Naive thymus-derived CD4-positive, alpha-beta T cell (primary cell): Measurements from ENCODE around the gene IGSF8. TPM values are rescaled to one million over a fixed set of nuclear protein-coding genes. Genes with fewer than 3 reads are reported as not detected.

Experiments used
- ATAC-seq: fragments of 150-1000 bp; cut with Tn5 transposase; 2 replicates; pipeline ENCODE4 v1.10.0; 2021; ENCODE audit warnings: mild to moderate bottlenecking, moderate library complexity
- CTCF ChIA-PET: fragments of 350-600 bp; sonication (Branson Sonifier 250); formaldehyde crosslinking; loops from one replicate; lab custom pipeline; 2021; ENCODE audit warnings: antibody characterized with exemption; lab: Charles Lee
- POLR2A ChIA-PET: fragments of 350-600 bp; sonication (Branson Sonifier 250); formaldehyde crosslinking; loops from one replicate; lab custom pipeline; 2021; ENCODE audit warnings: antibody characterized with exemption, inconsistent platforms; lab: Charles Lee
- DNase-seq, 9 donors: peaks; one replicate each; pipeline versions ENCODE4 v3.0.0 to v3.0.0-alpha.2; 2020 to 2022; ENCODE audit warnings: mixed read lengths in 1 of 9
- H3K27ac ChIP-seq: one replicate; pipeline ENCODE4 v1.7.0; 2013; ENCODE audit warnings: mild to moderate bottlenecking, low read depth, low read length, moderate library complexity
- H3K27me3 ChIP-seq, 2 donors: one replicate each; pipeline ENCODE4 v1.7.0; 2013; ENCODE audit warnings: low read length in 2 of 2, mild to moderate bottlenecking in 2 of 2, moderate library complexity in 2 of 2; ENCODE audit not compliant: control insufficient read depth in 2 of 2, insufficient read depth in 2 of 2
- H3K36me3 ChIP-seq, 3 experiments: 1 replicate in 2 of 3; 2 replicates in 1 of 3; pipeline ENCODE4 v1.7.0; 2013; ENCODE audit warnings: low read length in 3 of 3, mild to moderate bottlenecking in 3 of 3, moderate library complexity in 1 of 3; ENCODE audit not compliant: insufficient read depth in 3 of 3, control insufficient read depth in 2 of 3
- H3K4me1 ChIP-seq, 2 donors: one replicate each; pipeline ENCODE4 v1.7.0; 2013; ENCODE audit warnings: low read length in 2 of 2, mild to moderate bottlenecking in 2 of 2, moderate library complexity in 1 of 2; ENCODE audit not compliant: control insufficient read depth in 2 of 2, insufficient read depth in 2 of 2
- H3K4me3 ChIP-seq: 2 replicates; pipeline ENCODE4 v1.7.0; 2013; ENCODE audit warnings: mild to moderate bottlenecking, low read length
- H3K9me3 ChIP-seq, 3 experiments: 1 replicate in 2 of 3; 2 replicates in 1 of 3; pipeline ENCODE4 v1.7.0; 2013; ENCODE audit warnings: low read length in 3 of 3; ENCODE audit not compliant: control insufficient read depth in 2 of 3
- H3K27ac Mint-ChIP-seq, 9 donors: one replicate each; pipeline ENCODE4 v1.8.0; 2020 to 2022; ENCODE audit warnings: mixed read lengths in 9 of 9, mild to moderate bottlenecking in 8 of 9, moderate library complexity in 5 of 9, inconsistent platforms in 2 of 9
- H3K27me3 Mint-ChIP-seq, 5 donors: one replicate each; pipeline ENCODE4 v1.8.0; 2021 to 2022; ENCODE audit warnings: mixed read lengths in 5 of 5, mild to moderate bottlenecking in 1 of 5
- H3K36me3 Mint-ChIP-seq, 5 donors: one replicate each; pipeline ENCODE4 v1.8.0; 2020 to 2022; ENCODE audit warnings: mixed read lengths in 5 of 5, mild to moderate bottlenecking in 3 of 5, inconsistent platforms in 1 of 5
- H3K4me1 Mint-ChIP-seq, 7 donors: one replicate each; pipeline ENCODE4 v1.8.0; 2020 to 2022; ENCODE audit warnings: mixed read lengths in 7 of 7, mild to moderate bottlenecking in 3 of 7, inconsistent platforms in 1 of 7
- H3K4me3 Mint-ChIP-seq, 10 donors: one replicate each; pipeline ENCODE4 v1.8.0; 2020 to 2022; ENCODE audit warnings: mild to moderate bottlenecking in 10 of 10, mixed read lengths in 10 of 10, moderate library complexity in 6 of 10, inconsistent platforms in 2 of 10
- H3K9me3 Mint-ChIP-seq, 11 donors: one replicate each; pipeline ENCODE4 v1.8.0; 2020 to 2022; ENCODE audit warnings: mixed read lengths in 11 of 11, mild to moderate bottlenecking in 4 of 11, inconsistent platforms in 1 of 11, moderate library complexity in 1 of 11
- intact Hi-C, 2 donors: fragments of 100-400 bp; cut with micrococcal nuclease; formaldehyde crosslinking; loops; one replicate each; pipeline ENCODE4 v1.15.1; 2023
- polyA plus RNA-seq, 2 donors: library from polyadenylated mRNA; unstranded; fragments of 300-500 nt; fragmentation: Illumina TruSeq; gene quantifications; one replicate each; pipeline ENCODE4 v1.2.3, GENCODE V29; 2021
- total RNA-seq, 6 experiments: library from RNA in 5 of 6; stranded (reverse) in 5 of 6; gene quantifications; 1 replicate in 5 of 6; 2 replicates in 1 of 6; pipeline ENCODE4 v1.2.3 and lab custom pipeline; 2021 to 2026

Gene IGSF8
- total and polyA plus RNA-seq, 7 experiments from 2014 or later, result 31.9 to 68.7 (median 44.8) TPM

DNA sequence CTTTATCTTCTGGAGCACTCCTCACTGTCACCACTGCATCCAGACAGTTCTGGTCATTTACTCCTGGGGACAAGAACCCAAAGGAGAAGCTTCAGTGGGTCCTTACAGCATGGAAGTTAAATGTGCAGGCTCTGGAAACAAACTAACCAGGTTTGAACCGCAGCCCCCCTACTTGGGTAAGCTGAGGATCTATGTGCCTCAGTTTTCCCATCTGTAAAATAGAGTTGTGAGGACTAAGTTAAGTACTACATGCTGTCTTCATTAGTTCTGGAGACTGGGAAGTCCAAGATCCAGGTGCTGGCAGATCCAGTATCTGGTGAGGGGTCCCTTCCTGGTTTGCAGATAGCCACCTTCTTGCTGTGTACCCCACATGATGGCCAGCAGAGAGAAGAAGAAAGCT, 9.1 kb upstream of the IGSF8 start:
- peaks cover 0 to 18% (median 8%) of the 10 kb centered on the region in 7 donors for H3K4me1 Mint-ChIP-seq

DNA sequence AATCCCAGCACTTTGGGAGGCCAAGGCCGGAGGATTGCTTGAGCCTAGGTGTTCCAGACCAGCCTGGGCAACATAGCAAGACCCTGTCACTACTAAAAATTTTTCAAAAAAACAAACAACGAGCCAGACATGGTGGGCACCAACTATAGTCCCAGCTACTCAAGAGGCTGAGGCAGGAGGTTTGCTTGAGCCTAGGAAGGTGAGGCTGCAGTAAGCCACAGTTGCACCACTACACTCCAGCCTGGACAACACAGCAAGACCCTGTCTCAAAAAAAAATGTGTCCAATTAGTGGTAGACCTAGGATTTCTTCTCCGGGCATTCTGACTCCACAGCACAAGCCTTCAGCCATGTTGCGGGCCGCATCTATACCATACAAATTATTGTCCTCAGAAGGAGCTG, 6.7 kb upstream of the IGSF8 start:
- no peak overlapping the region for H3K4me3 ChIP-seq
- H3K36me3 ChIP-seq, result no peaks in the 10 kb centered on the region
- no peaks in the 10 kb centered on the region for H3K27me3 ChIP-seq
- H3K9me3 ChIP-seq, result no peaks in the 10 kb centered on the region
- no peak overlapping the region for H3K27ac ChIP-seq
- ChIA-PET CTCF (interaction anchor here (0.8 to 1.2 kb wide), 3 partner anchors 18 to 147 kb away, joined by 3 to 4 read pairs (median 3); no protein-coding TSS in a partner anchor), POLR2A (interaction anchor here (0.7 kb wide), 1 partner anchor 237 kb away, joined by 3 read pairs; no protein-coding TSS in a partner anchor)
- peaks cover 6 to 18% of the 10 kb centered on the region in 2 donors for H3K4me1 ChIP-seq
- no peak for ATAC-seq
- H3K4me3 Mint-ChIP-seq, result no peak overlapping the region
- peaks cover 0 to 6% (median 0%) of the 10 kb centered on the region in 5 donors for H3K27me3 Mint-ChIP-seq
- intact Hi-C loops, result loop anchor here in 1 of 2 donors (10.0 kb wide), 1 partner anchor 500 kb away; no protein-coding TSS in a partner anchor
- H3K4me1 Mint-ChIP-seq, result peaks cover 12 to 34% (median 24%) of the 10 kb centered on the region in 7 donors
- peaks cover 0 to 2% (median 0%) of the 10 kb centered on the region in 11 donors for H3K9me3 Mint-ChIP-seq
- DNase-seq, result no peak
- no peaks in the 10 kb centered on the region for H3K36me3 Mint-ChIP-seq
- peak overlapping the region in 2 of 9 donors; percentile 9 to 52 for H3K27ac Mint-ChIP-seq

More for the DNA sequence above, 9.1 kb upstream of the IGSF8 start:
- H3K27ac Mint-ChIP-seq, result peak overlapping the region in 1 of 9 donors; percentile 49
- Histone ChIP-seq H3K4me1 (no peaks in the 10 kb centered on the region), H3K9me3 (no peaks in the 10 kb centered on the region), H3K27ac (no peak overlapping the region), H3K36me3 (no peaks in the 10 kb centered on the region), H3K4me3 (no peak overlapping the region), H3K27me3 (no peaks in the 10 kb centered on the region)
- no peak for ATAC-seq
- peaks cover 0 to 17% (median 6%) of the 10 kb centered on the region in 5 donors for H3K27me3 Mint-ChIP-seq
- CTCF ChIA-PET, result interaction anchor here (1.1 to 1.5 kb wide), 2 partner anchors 22 to 184 kb away, joined by 3 to 4 read pairs; no protein-coding TSS in a partner anchor
- H3K4me3 Mint-ChIP-seq, result no peak overlapping the region
- POLR2A ChIA-PET, result no interaction called here
- H3K36me3 Mint-ChIP-seq, result no peaks in the 10 kb centered on the region
- no peak for DNase-seq
- H3K9me3 Mint-ChIP-seq, result peaks cover 0 to 2% (median 0%) of the 10 kb centered on the region in 11 donors
- intact Hi-C loops, result loop anchor here in 1 of 2 donors (10.0 kb wide), 1 partner anchor 497 kb away; no protein-coding TSS in a partner anchor

DNA sequence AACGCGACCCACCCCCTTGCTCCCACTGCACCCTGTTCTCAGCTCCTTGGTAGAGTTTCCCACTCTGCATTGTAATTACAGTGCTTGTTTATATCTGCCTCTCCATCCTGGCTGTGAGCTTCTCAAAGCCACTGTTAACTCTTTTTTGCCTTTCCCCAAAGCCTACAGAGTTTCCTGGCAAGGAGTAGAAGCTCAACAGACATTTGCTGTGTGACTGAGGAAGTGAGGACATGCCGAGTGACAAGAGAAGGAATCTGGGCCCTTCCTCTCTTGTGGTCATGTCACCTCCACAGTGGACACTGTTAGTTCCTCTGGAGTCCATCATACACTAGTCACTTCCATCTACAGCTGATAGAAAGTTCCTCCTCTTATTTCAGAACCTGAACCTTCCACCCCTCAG, 6.1 kb upstream of the IGSF8 start:
- intact Hi-C loops, result loop anchor here in 1 of 2 donors (10.0 kb wide), 1 partner anchor 500 kb away; no protein-coding TSS in a partner anchor
- POLR2A ChIA-PET, result interaction anchor here (0.7 kb wide), 1 partner anchor 238 kb away, joined by 3 read pairs; no protein-coding TSS in a partner anchor
- no peak for DNase-seq

GRCh38 chr1:160103658-160104408, 5.4 kb upstream of the IGSF8 start:
- Histone ChIP-seq H3K4me1 (peaks cover 6 to 30% of the 10 kb centered on the region in 2 donors), H3K27me3 (no peaks in the 10 kb centered on the region), H3K27ac (no peak overlapping the region), H3K4me3 (no peak overlapping the region), H3K36me3 (no peaks in the 10 kb centered on the region), H3K9me3 (no peaks in the 10 kb centered on the region)
- Mint-ChIP-seq H3K9me3 (peaks cover 0 to 2% (median 0%) of the 10 kb centered on the region in 11 donors), H3K27me3 (peaks cover 0 to 3% (median 0%) of the 10 kb centered on the region in 5 donors), H3K27ac (peak overlapping the region in 7 of 9 donors; percentile 19 to 98 (median 80)), H3K4me3 (no peak overlapping the region), H3K4me1 (peaks cover 20 to 45% (median 34%) of the 10 kb centered on the region in 7 donors), H3K36me3 (no peaks in the 10 kb centered on the region)
- ChIA-PET POLR2A (interaction anchor here (3.9 kb wide), 1 partner anchor 18 kb away, joined by 15 read pairs; no protein-coding TSS in a partner anchor), CTCF (interaction anchor here (0.7 to 2.4 kb wide), 6 partner anchors 17 to 148 kb away, joined by 3 to 10 read pairs (median 3); no protein-coding TSS in a partner anchor)
- DNase-seq (no peak), ATAC-seq (no peak)
- intact Hi-C loops, result loop anchor here in 1 of 2 donors (10.0 kb wide), 1 partner anchor 501 kb away; no protein-coding TSS in a partner anchor

More for the DNA sequence above, 6.1 kb upstream of the IGSF8 start:
- Histone ChIP-seq H3K27ac (no peak overlapping the region), H3K4me3 (no peak overlapping the region), H3K9me3 (no peaks in the 10 kb centered on the region), H3K36me3 (no peaks in the 10 kb centered on the region), H3K4me1 (peaks cover 6 to 24% of the 10 kb centered on the region in 2 donors), H3K27me3 (no peaks in the 10 kb centered on the region)
- peak; percentile 44 for ATAC-seq
- peak overlapping the region in 3 of 9 donors; percentile 9 to 78 (median 57) for H3K27ac Mint-ChIP-seq
- peaks cover 0 to 6% (median 0%) of the 10 kb centered on the region in 5 donors for H3K27me3 Mint-ChIP-seq
- no peaks in the 10 kb centered on the region for H3K36me3 Mint-ChIP-seq
- H3K4me3 Mint-ChIP-seq, result no peak overlapping the region
- H3K9me3 Mint-ChIP-seq, result peaks cover 0 to 2% (median 0%) of the 10 kb centered on the region in 11 donors
- H3K4me1 Mint-ChIP-seq, result peaks cover 16 to 40% (median 29%) of the 10 kb centered on the region in 7 donors
- CTCF ChIA-PET, result interaction anchor here (1.0 to 2.4 kb wide), 4 partner anchors 18 to 148 kb away, joined by 3 to 10 read pairs (median 4); no protein-coding TSS in a partner anchor

DNA sequence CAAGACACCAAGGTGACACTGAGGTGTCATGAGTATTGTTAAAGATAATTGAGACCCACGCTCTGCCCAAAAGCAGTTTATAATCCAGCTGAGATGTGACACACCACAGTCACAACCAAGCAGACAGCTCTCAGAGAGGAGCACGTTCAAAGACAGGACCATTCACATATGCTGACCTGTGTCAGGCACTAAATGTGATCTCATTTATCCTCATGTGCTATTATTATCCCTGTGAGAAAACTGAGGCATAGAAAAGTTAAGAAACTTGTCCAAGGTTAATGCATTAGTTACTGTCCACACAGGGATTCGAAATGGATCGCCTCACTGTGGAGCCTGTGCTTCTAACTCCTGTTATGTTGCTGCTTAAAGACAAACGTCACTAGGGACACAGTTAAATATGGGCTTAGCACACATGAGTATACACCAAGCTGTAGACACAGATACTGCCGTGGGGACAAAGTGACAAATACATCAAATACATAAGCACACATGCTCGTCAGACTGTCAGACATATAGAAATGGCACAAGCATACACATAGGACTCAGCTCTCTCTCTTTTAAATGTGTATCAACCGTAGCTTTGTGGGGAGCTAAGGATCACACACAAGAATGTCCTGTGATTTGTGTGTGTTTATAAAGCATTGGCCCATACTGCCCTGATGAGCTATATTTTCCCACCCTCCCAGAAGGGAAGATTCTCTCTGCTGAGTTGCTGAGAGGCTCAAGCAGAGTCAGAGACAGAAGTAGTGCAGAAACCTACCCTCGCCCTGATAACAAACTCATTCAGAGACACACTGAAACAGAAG, 3.5 kb upstream of the IGSF8 start:
- Mint-ChIP-seq H3K4me1 (peaks cover 27 to 55% (median 44%) of the 10 kb centered on the region in 7 donors), H3K4me3 (peak overlapping the region in 3 of 10 donors; percentile 70 to 85 (median 72)), H3K36me3 (no peaks in the 10 kb centered on the region), H3K27me3 (no peaks in the 10 kb centered on the region), H3K27ac (peak overlapping the region in 8 of 9 donors; percentile 89 to 99 (median 98)), H3K9me3 (peaks cover 0 to 2% (median 0%) of the 10 kb centered on the region in 11 donors)
- ChIA-PET CTCF (interaction anchor here (0.6 to 3.3 kb wide), 15 partner anchors 10 to 277 kb away, joined by 3 to 42 read pairs (median 4); partner anchors contain the start of genes COPA and NCSTN), POLR2A (interaction anchor here (0.6 to 3.9 kb wide), 6 partner anchors 16 to 1634 kb away, joined by 3 to 15 read pairs (median 8); partner anchors contain the start of genes DCAF8 and PEX19)
- H3K4me1 ChIP-seq, result peaks cover 18 to 37% of the 10 kb centered on the region in 2 donors
- H3K36me3 ChIP-seq, result peaks cover 0 to 4% (median 0%) of the 10 kb centered on the region in 3 experiments
- H3K4me3 ChIP-seq, result no peak overlapping the region
- no peak for DNase-seq
- no peak for ATAC-seq
- intact Hi-C loops, result loop anchor here (1.0 to 10.0 kb wide), 5 partner anchors 91 to 503 kb away; no protein-coding TSS in a partner anchor
- H3K9me3 ChIP-seq, result no peaks in the 10 kb centered on the region
- H3K27ac ChIP-seq, result peak overlapping the region; percentile 96
- no peaks in the 10 kb centered on the region for H3K27me3 ChIP-seq
